ENCODE results near the gene U2AF2.

DNA sequence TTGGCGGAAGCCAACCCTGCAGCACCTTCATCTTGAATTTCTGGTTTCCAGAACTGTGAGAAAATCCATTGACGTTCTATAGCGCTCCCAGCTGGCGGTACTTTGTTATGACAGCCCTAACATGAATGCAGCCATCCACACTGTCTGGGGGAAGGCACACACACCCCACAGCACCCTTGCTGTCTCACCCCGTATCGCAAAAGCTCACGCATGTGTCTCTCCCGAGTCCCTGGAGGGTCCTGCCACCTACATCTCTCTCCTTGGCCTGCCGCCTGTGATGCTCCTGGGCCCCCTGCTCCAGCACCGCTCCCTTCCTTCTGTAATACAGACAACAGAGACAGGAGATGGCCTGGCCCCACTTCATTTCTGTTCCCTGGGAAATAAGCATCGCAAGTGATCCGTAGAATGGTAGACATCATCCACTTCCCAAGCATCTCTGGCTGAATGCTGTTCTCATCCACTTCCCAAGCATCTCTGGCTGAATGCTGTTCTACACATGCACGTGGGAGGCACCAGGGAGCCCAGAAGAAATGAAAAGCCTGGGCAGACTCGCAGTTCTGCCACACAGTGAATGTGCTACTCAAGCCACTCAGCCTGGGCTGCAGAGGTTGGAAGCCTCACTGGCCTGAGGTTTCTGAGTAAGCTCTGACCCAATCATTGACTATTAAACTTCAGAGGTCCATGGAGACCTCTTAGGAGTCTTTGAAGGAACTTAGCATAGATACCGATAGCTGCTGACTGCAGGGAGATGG lies 49.8 kb downstream of the U2AF2 start:
- TF ChIP-seq CTCF (IDR thresholded peaks at IDR 0.05): no peak
- no peak for TF ChIP-seq POLR2A (IDR thresholded peaks at IDR 0.05)
